HepG2 (cell line): ENCODE results near the gene CPA5.

Experiments
- BRD4 ChIP-seq: sonication (generic); formaldehyde crosslinking; IDR thresholded peaks from 2 replicates; pipeline ENCODE4 v1.4.0; 2020; ENCODE audit warnings: missing genetic modification reagents
- CTCF ChIP-seq: sonication (generic); formaldehyde crosslinking; IDR thresholded peaks from 2 replicates; pipeline ENCODE4 v1.5.0; 2020; ENCODE audit warnings: mild to moderate bottlenecking, missing genetic modification reagents, moderate library complexity
- EZH2 ChIP-seq: conservative IDR thresholded peaks from 2 replicates; pipeline ENCODE4 v1.6.1; 2012; ENCODE audit warnings: mild to moderate bottlenecking, low read depth, low read length, moderate library complexity
- MAFG ChIP-seq: sonication (generic); formaldehyde crosslinking; IDR thresholded peaks from 2 replicates; pipeline ENCODE4 v1.5.1; 2020; ENCODE audit warnings: mild to moderate bottlenecking, missing genetic modification reagents
- TAF1 ChIP-seq: sonication (generic); formaldehyde crosslinking; IDR thresholded peaks from 2 replicates; pipeline ENCODE4 v1.4.0; 2020; ENCODE audit warnings: missing genetic modification reagents
- TCF7L2 ChIP-seq: IDR thresholded peaks from 2 replicates; pipeline ENCODE4 v1.6.1; 2011; ENCODE audit warnings: mild to moderate bottlenecking, low read depth, low read length, moderate library complexity
- ZFP41 ChIP-seq: sonication (generic); formaldehyde crosslinking; IDR thresholded peaks from 2 replicates; pipeline ENCODE4 v1.4.0; 2020; ENCODE audit warnings: mild to moderate bottlenecking, missing genetic modification reagents, borderline replicate concordance
- ZNF274 ChIP-seq: sonication (generic); formaldehyde crosslinking; IDR thresholded peaks from 2 replicates; pipeline ENCODE4 v1.5.1; 2020; ENCODE audit warnings: mild to moderate bottlenecking, missing genetic modification reagents
- ZNF292 ChIP-seq: sonication (generic); formaldehyde crosslinking; IDR thresholded peaks from 2 replicates; pipeline ENCODE4 v1.8.1; 2022; ENCODE audit warnings: mild to moderate bottlenecking, low read depth, missing genetic modification reagents, borderline replicate concordance
- ZNF513 ChIP-seq: sonication (generic); formaldehyde crosslinking; conservative IDR thresholded peaks from 2 replicates; pipeline ENCODE4 v1.5.0; 2020; ENCODE audit warnings: missing genetic modification reagents
- TF ChIP-seq, protein P1 (sequence below): sonication (generic); formaldehyde crosslinking; IDR thresholded peaks from 2 replicates; pipeline ENCODE4 v1.5.0; 2020; ENCODE audit warnings: mild to moderate bottlenecking, missing genetic modification reagents, borderline replicate concordance
- TF ChIP-seq, protein P2 (sequence below): IDR thresholded peaks from 2 replicates; pipeline ENCODE4 v1.6.1; 2012; ENCODE audit warnings: low read depth, low read length, improper control_type of control experiment

DNA sequence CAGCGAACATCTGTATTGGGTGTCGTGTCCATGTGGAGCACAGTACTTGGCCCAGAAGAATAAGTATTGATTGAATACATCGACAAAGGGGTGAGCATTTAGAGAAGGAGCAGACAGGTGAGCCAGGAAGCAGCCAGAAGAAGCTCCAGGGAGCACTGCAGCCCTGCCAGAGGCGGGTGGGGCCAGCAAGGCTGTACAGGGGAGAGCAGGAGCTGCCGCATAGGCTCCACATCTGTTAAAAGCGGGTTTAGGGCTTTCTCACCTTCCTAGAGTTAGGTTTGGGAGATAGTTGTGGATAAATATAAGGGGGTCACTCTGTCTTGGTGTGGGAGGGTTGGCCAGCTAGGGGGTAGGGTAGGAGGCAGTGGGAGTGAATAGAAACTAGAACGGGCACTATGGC, 34.4 kb downstream of the CPA5 start:
- TF ChIP-seq TAF1 (CRISPR knock-in tag) (no peak), ZNF292 (no peak), TCF7L2 (no peak), CTCF (no peak), ZFP41 (CRISPR knock-in tag) (no peak), BRD4 (CRISPR knock-in tag) (no peak), ZNF274 (CRISPR knock-in tag) (no peak), EZH2 (no peak), MAFG (CRISPR knock-in tag) (no peak), ZNF513 (no peak)
- TF ChIP-seq, protein P1, sequence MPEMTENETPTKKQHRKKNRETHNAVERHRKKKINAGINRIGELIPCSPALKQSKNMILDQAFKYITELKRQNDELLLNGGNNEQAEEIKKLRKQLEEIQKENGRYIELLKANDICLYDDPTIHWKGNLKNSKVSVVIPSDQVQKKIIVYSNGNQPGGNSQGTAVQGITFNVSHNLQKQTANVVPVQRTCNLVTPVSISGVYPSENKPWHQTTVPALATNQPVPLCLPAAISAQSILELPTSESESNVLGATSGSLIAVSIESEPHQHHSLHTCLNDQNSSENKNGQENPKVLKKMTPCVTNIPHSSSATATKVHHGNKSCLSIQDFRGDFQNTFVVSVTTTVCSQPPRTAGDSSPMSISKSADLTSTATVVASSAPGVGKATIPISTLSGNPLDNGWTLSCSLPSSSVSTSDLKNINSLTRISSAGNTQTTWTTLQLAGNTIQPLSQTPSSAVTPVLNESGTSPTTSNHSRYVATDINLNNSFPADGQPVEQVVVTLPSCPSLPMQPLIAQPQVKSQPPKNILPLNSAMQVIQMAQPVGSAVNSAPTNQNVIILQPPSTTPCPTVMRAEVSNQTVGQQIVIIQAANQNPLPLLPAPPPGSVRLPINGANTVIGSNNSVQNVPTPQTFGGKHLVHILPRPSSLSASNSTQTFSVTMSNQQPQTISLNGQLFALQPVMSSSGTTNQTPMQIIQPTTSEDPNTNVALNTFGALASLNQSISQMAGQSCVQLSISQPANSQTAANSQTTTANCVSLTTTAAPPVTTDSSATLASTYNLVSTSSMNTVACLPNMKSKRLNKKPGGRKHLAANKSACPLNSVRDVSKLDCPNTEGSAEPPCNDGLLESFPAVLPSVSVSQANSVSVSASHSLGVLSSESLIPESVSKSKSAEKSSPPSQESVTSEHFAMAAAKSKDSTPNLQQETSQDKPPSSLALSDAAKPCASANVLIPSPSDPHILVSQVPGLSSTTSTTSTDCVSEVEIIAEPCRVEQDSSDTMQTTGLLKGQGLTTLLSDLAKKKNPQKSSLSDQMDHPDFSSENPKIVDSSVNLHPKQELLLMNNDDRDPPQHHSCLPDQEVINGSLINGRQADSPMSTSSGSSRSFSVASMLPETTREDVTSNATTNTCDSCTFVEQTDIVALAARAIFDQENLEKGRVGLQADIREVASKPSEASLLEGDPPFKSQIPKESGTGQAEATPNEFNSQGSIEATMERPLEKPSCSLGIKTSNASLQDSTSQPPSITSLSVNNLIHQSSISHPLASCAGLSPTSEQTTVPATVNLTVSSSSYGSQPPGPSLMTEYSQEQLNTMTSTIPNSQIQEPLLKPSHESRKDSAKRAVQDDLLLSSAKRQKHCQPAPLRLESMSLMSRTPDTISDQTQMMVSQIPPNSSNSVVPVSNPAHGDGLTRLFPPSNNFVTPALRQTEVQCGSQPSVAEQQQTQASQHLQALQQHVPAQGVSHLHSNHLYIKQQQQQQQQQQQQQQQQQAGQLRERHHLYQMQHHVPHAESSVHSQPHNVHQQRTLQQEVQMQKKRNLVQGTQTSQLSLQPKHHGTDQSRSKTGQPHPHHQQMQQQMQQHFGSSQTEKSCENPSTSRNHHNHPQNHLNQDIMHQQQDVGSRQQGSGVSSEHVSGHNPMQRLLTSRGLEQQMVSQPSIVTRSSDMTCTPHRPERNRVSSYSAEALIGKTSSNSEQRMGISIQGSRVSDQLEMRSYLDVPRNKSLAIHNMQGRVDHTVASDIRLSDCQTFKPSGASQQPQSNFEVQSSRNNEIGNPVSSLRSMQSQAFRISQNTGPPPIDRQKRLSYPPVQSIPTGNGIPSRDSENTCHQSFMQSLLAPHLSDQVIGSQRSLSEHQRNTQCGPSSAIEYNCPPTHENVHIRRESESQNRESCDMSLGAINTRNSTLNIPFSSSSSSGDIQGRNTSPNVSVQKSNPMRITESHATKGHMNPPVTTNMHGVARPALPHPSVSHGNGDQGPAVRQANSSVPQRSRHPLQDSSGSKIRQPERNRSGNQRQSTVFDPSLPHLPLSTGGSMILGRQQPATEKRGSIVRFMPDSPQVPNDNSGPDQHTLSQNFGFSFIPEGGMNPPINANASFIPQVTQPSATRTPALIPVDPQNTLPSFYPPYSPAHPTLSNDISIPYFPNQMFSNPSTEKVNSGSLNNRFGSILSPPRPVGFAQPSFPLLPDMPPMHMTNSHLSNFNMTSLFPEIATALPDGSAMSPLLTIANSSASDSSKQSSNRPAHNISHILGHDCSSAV (CRISPR knock-in tag) = no peak
- TF ChIP-seq, protein P2, sequence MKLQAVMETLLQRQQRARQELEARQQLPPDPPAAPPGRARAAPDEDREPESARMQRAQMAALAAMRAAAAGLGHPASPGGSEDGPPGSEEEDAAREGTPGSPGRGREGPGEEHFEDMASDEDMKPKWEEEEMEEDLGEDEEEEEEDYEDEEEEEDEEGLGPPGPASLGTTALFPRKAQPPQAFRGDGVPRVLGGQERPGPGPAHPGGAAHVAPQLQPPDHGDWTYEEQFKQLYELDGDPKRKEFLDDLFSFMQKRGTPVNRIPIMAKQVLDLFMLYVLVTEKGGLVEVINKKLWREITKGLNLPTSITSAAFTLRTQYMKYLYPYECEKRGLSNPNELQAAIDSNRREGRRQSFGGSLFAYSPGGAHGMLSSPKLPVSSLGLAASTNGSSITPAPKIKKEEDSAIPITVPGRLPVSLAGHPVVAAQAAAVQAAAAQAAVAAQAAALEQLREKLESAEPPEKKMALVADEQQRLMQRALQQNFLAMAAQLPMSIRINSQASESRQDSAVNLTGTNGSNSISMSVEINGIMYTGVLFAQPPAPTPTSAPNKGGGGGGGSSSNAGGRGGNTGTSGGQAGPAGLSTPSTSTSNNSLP = no peak
